Sigmoid colon (tissue), 7 donors: ENCODE data around the gene PRSS2. TPM values are rescaled to one million over a fixed set of nuclear protein-coding genes. Genes with fewer than 3 reads are reported as not detected.

Experiments
- DNase-seq: peaks from one replicate; pipeline ENCODE4 v3.0.0-alpha.2; 2019
- H3K27ac ChIP-seq, 4 donors: fragments of 200-600 bp; sonication (generic); one replicate each; pipeline ENCODE4 v1.5.1; 2016 to 2019; ENCODE audit warnings: mild to moderate bottlenecking in 1 of 4
- H3K27me3 ChIP-seq, 3 donors: fragments of 200-600 bp; sonication (generic); one replicate each; pipeline ENCODE4 v1.5.1; 2019; ENCODE audit warnings: mild to moderate bottlenecking in 1 of 3
- H3K36me3 ChIP-seq, 4 donors: fragments of 200-600 bp; sonication (generic); one replicate each; pipeline ENCODE4 v1.5.1; 2016 to 2019
- H3K4me1 ChIP-seq, 4 donors: fragments of 200-600 bp; sonication (generic); one replicate each; pipeline ENCODE4 v1.5.1; 2017 to 2019
- H3K4me3 ChIP-seq, 4 donors: fragments of 200-600 bp; sonication (generic); one replicate each; pipeline ENCODE4 v1.5.1; 2017 to 2019; ENCODE audit warnings: mild to moderate bottlenecking in 2 of 4, moderate library complexity in 1 of 4
- H3K9me3 ChIP-seq, 4 donors: fragments of 200-600 bp in 3 of 4; sonication (generic) in 3 of 4; one replicate each; pipeline versions ENCODE4 v1.5.1 to v1.6.1; 2013 to 2019
- EP300 ChIP-seq, 4 donors: sonication (generic); formaldehyde crosslinking; IDR thresholded peaks; one replicate each; pipeline ENCODE4 v1.6.1; 2017; ENCODE audit warnings: antibody characterized with exemption in 4 of 4
- POLR2A ChIP-seq, 2 donors: fragments of 450-650 bp; IDR thresholded peaks; one replicate each; pipeline ENCODE4 v1.6.1; 2016; ENCODE audit warnings: antibody characterized with exemption in 2 of 2, mild to moderate bottlenecking in 2 of 2, moderate library complexity in 2 of 2
- POLR2AphosphoS5 ChIP-seq, 4 donors: sonication (generic); formaldehyde crosslinking; IDR thresholded peaks; one replicate each; pipeline ENCODE4 v1.6.1; 2017; ENCODE audit warnings: antibody characterized with exemption in 4 of 4
- WGBS, 2 donors: extraction: QIAGEN DNeasy Blood & Tissue Kit; methylation state at CpG; one replicate each; pipeline ENCODE4 v1.1.7; 2013; 5-methylcytosine and 5-hydroxymethylcytosine counted together
- intact Hi-C: fragments of 100-400 bp; cut with DNase I; formaldehyde crosslinking; loops from one replicate; pipeline ENCODE4 v1.15.1; 2023
- polyA plus RNA-seq, 3 donors: library from polyadenylated mRNA; stranded (reverse); fragments of 200-250 nt; gene quantifications; one replicate each; pipeline ENCODE4 v1.2.3, GENCODE V29; 2013
- total RNA-seq, 4 donors: library from RNA; depleted of rRNA; stranded (reverse); fragments of >200 nt; gene quantifications; one replicate each; pipeline ENCODE4 v1.1.0, GENCODE V29; 2016
- TF ChIP-seq, protein P1 (sequence below), 4 experiments: fragments of 450-650 bp in 3 of 4; fragments of 200-600 bp in 1 of 4; IDR thresholded peaks; one replicate each; pipeline ENCODE4 v1.5.1; 2016 to 2019; ENCODE audit warnings: antibody characterized with exemption in 4 of 4, mild to moderate bottlenecking in 3 of 4, moderate library complexity in 2 of 4
- donor health status: healthy with polysubstance abuse.
- donor health status: Bipolar disorder and iron deficiency.
- donor health status: healthy.

PRSS2 gene
- total and polyA plus RNA-seq, 7 donors = 1.4 to 30.0 (median 3.0) TPM; not detected in 4

DNA sequence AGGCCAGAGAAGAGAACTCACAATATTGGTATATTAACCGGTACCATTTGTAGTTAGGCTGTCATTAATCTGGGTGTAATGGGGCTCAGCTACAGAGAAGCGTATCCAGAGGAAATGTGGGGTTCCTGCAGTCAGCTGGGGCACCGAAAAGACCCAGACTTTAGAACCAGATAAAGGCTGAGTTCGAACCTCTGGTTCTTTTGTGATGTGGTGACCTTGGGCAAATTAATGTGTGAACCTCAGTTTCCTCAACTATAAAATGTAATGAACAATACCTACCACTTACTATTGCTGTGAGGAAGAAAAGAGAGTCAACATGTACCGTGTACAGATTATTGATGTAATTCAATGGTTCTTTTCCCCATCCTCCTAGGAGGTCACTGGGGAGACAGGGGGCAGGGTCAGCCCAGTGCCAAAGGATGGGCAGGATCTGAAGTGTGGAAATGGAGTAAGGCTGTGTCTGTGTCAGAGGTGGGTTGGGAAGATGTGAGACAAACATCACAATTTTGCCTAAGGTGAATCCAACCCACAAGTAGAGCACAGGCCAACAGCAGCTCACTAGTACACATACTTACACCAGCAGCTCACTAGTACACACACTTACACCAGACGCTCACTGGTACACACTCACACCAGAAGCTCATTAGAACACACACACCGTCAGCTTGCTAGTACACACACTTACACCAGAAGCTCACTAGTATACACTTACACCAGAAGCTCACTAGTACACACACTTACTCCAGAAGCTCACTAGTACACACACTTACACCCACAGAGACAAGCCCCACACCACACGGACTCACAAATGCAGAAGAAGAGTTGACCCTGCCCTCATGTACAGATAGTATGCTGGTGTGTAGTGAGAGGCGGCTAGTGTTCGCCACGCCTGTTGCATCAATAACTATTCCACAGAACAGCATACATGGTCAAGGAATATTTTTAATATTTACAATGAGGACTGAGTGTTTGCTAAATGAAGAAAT is 28.0 kb downstream of the PRSS2 start:
- H3K36me3 ChIP-seq = no peaks in the 10 kb centered on the region
- TF ChIP-seq POLR2AphosphoS5 (IDR thresholded peaks at IDR 0.05) (no peak), POLR2A (IDR thresholded peaks at IDR 0.05) (no peak), EP300 (IDR thresholded peaks at IDR 0.05) (no peak)
- TF ChIP-seq, protein P1, sequence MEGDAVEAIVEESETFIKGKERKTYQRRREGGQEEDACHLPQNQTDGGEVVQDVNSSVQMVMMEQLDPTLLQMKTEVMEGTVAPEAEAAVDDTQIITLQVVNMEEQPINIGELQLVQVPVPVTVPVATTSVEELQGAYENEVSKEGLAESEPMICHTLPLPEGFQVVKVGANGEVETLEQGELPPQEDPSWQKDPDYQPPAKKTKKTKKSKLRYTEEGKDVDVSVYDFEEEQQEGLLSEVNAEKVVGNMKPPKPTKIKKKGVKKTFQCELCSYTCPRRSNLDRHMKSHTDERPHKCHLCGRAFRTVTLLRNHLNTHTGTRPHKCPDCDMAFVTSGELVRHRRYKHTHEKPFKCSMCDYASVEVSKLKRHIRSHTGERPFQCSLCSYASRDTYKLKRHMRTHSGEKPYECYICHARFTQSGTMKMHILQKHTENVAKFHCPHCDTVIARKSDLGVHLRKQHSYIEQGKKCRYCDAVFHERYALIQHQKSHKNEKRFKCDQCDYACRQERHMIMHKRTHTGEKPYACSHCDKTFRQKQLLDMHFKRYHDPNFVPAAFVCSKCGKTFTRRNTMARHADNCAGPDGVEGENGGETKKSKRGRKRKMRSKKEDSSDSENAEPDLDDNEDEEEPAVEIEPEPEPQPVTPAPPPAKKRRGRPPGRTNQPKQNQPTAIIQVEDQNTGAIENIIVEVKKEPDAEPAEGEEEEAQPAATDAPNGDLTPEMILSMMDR (IDR thresholded peaks at IDR 0.05) = no peak
- WGBS, 2 donors = 57 to 76% methylated on average over 11 of the region's 11 CpGs
- H3K9me3 ChIP-seq = no peaks in the 10 kb centered on the region
- peaks cover 0 to 18% (median 17%) of the 10 kb centered on the region in 4 donors for H3K4me1 ChIP-seq
- H3K4me3 ChIP-seq = no peak overlapping the region
- H3K27ac ChIP-seq = no peak overlapping the region
- intact Hi-C loops = no loop called here
- DNase-seq = no peak
- peaks cover 19 to 60% (median 37%) of the 10 kb centered on the region in 3 donors for H3K27me3 ChIP-seq

DNA sequence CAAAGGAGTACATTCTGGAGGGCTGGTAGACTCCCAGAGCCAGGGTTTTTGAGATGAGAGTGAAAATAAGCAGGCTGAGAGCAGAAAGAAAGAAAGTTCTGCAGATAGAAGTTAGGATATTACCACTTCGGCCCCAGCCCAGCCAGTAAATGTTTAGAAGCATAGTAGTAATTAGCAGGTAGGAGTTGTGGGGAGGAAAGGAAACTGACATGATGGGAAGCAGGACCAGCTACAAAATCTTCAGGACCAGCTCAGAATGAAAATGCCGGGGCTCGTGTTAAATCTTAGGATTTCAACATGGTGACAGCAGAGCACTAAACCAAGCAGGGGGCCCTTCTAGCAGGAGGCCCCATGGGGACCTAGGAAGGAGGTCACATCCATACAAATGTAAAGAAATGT is 28.7 kb downstream of the PRSS2 start:
- WGBS, 2 donors = 53 to 70% methylated on average over 3 of the region's 3 CpGs
- no peaks in the 10 kb centered on the region for H3K36me3 ChIP-seq
- H3K4me3 ChIP-seq = no peak overlapping the region
- DNase-seq = no peak
- H3K27me3 ChIP-seq = peaks cover 19 to 53% (median 37%) of the 10 kb centered on the region in 3 donors
- intact Hi-C loops = no loop called here
- TF ChIP-seq, protein P1 (IDR thresholded peaks at IDR 0.05) = no peak
- H3K27ac ChIP-seq = no peak overlapping the region
- no peaks in the 10 kb centered on the region for H3K9me3 ChIP-seq
- H3K4me1 ChIP-seq = peaks cover 0 to 18% (median 17%) of the 10 kb centered on the region in 4 donors

DNA sequence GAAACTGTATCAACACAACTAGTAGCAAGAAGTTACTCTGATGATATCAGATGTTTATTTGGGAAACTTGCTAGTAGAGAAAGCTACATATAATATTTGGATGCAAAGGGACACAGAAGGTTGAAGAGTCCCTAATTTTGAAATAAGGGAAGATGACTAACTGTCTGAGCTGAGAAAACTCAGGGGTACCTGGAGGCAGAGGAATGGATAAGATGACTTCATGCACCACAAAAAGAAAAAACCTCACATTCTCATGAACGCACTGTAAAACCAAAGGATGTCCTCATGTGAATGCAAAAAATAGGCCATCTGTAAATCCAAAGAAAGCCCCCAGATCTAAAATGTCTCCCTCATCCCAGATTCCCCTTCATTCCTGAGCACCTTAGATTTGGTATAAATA is 29.3 kb downstream of the PRSS2 start:
- H3K27me3 ChIP-seq = peaks cover 19 to 48% (median 37%) of the 10 kb centered on the region in 3 donors
- H3K27ac ChIP-seq = no peak overlapping the region
- no peak for DNase-seq
- H3K4me1 ChIP-seq = peaks cover 0 to 18% (median 17%) of the 10 kb centered on the region in 4 donors
- no peaks in the 10 kb centered on the region for H3K36me3 ChIP-seq
- no peak overlapping the region for H3K4me3 ChIP-seq
- WGBS, 2 donors = 68 to 80% methylated on average over 1 of the region's 1 CpG
- intact Hi-C loops = no loop called here
- no peaks in the 10 kb centered on the region for H3K9me3 ChIP-seq
- TF ChIP-seq, protein P1 (IDR thresholded peaks at IDR 0.05) = no peak
- no peak for TF ChIP-seq EP300 (IDR thresholded peaks at IDR 0.05)
- TF ChIP-seq POLR2AphosphoS5 (IDR thresholded peaks at IDR 0.05) = no peak
- no peak for TF ChIP-seq POLR2A (IDR thresholded peaks at IDR 0.05)

DNA sequence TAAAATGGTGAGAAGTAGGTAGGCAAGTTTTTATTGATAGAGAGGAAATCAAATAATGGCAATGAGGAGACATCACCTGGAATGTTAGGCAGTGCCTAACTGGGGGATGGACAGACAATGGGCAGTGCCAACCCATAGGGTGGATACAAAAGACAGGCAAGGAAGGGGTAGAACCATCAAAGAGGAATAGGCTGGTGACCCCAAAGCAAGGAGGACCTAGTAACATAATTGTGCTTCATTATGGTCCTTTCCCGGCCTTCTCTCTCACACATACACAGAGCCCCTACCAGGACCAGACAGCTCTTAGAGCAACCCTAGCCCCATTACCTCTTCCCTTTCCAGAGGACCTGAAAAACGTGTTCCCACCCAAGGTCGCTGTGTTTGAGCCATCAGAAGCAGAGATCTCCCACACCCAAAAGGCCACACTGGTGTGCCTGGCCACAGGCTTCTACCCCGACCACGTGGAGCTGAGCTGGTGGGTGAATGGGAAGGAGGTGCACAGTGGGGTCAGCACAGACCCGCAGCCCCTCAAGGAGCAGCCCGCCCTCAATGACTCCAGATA is 30.0 kb downstream of the PRSS2 start:
- Histone ChIP-seq H3K9me3 (no peaks in the 10 kb centered on the region), H3K36me3 (no peaks in the 10 kb centered on the region), H3K4me3 (no peak overlapping the region), H3K27ac (no peak overlapping the region), H3K27me3 (peaks cover 19 to 41% (median 37%) of the 10 kb centered on the region in 3 donors), H3K4me1 (peaks cover 0 to 18% (median 17%) of the 10 kb centered on the region in 4 donors)
- WGBS, 2 donors = 79 to 81% methylated on average over 7 of the region's 7 CpGs
- TF ChIP-seq POLR2AphosphoS5 (IDR thresholded peaks at IDR 0.05) = no peak
- TF ChIP-seq, protein P1 (IDR thresholded peaks at IDR 0.05) = no peak
- no peak for TF ChIP-seq EP300 (IDR thresholded peaks at IDR 0.05)
- no peak for TF ChIP-seq POLR2A (IDR thresholded peaks at IDR 0.05)
- no peak for DNase-seq
- intact Hi-C loops = no loop called here
